ENCODE data around the gene SLC1A3. TPM values are rescaled to one million over a fixed set of nuclear protein-coding genes. Genes with fewer than 3 reads are reported as not detected.
"Not testable (repeated sequence)": the region's sequence is repeated elsewhere in the genome, so short reads cannot be mapped to it uniquely, and the experiment has no call there.

Gene SLC1A3
- total RNA-seq, 1 donor from 2014 or later = 0.82 TPM

- Mint-ChIP-seq H3K4me1 (no peaks in the 10 kb centered on the region), H3K9me3 (peaks cover 3% of the 10 kb centered on the region), H3K27me3 (peaks cover 3% of the 10 kb centered on the region), H3K27ac (no peak overlapping the region), H3K36me3 (ENCODE audit: low read depth) (no peaks in the 10 kb centered on the region), H3K4me3 (no peak overlapping the region)
- ChIA-PET POLR2A (interaction anchor here (0.6 kb wide), 1 partner anchor 155 kb away, joined by 3 read pairs; no protein-coding TSS in a partner anchor), CTCF (no interaction called here)
- ATAC-seq (ENCODE audit: low read depth) (no peak), DNase-seq (no peak)
- intact Hi-C loops (cut with micrococcal nuclease) = no loop called here
- TF ChIP-seq CTCF (IDR thresholded peaks at IDR 0.05) = no peak
Observed at GRCh38 chr5:36584009-36584875, 22.2 kb upstream of the SLC1A3 start.

- Mint-ChIP-seq H3K4me1 (no peaks in the 10 kb centered on the region), H3K36me3 (ENCODE audit: low read depth) (no peaks in the 10 kb centered on the region), H3K4me3 (no peak overlapping the region)
Observed at GRCh38 chr5:36585701-36586100, 20.7 kb upstream of the SLC1A3 start.

GRCh38 chr5:36587354-36587753 is 19.1 kb upstream of the SLC1A3 start:
- POLR2A ChIA-PET = no interaction called here
- peaks cover 3% of the 10 kb centered on the region for H3K27me3 Mint-ChIP-seq
- CTCF ChIA-PET = no interaction called here

More at GRCh38 chr5:36585701-36586100, 20.7 kb upstream of the SLC1A3 start:
- H3K27ac Mint-ChIP-seq = no peak overlapping the region
- DNase-seq = no peak
- TF ChIP-seq CTCF (IDR thresholded peaks at IDR 0.05) = no peak
- intact Hi-C loops (cut with micrococcal nuclease) = no loop called here
- no peak for ATAC-seq (ENCODE audit: low read depth)
- ChIA-PET POLR2A (no interaction called here), CTCF (no interaction called here)
- H3K9me3 Mint-ChIP-seq = no peaks in the 10 kb centered on the region
- H3K27me3 Mint-ChIP-seq = peaks cover 3% of the 10 kb centered on the region

GRCh38 chr5:36589735-36590134 is 16.7 kb upstream of the SLC1A3 start:
- POLR2A ChIA-PET; H3K27ac Mint-ChIP-seq; H3K36me3 Mint-ChIP-seq (ENCODE audit: low read depth); H3K4me1 Mint-ChIP-seq; intact Hi-C loops (cut with micrococcal nuclease); DNase-seq; CTCF ChIA-PET; H3K4me3 Mint-ChIP-seq; ATAC-seq (ENCODE audit: low read depth); H3K27me3 Mint-ChIP-seq; H3K9me3 Mint-ChIP-seq: not testable (repeated sequence)

More at GRCh38 chr5:36587354-36587753, 19.1 kb upstream of the SLC1A3 start:
- Mint-ChIP-seq H3K4me1 (no peaks in the 10 kb centered on the region), H3K27ac (no peak overlapping the region), H3K36me3 (ENCODE audit: low read depth) (no peaks in the 10 kb centered on the region), H3K4me3 (no peak overlapping the region), H3K9me3 (no peaks in the 10 kb centered on the region)
- no peak for TF ChIP-seq CTCF (IDR thresholded peaks at IDR 0.05)
- no peak for ATAC-seq (ENCODE audit: low read depth)
- intact Hi-C loops (cut with micrococcal nuclease) = no loop called here
- DNase-seq = no peak

GRCh38 chr5:36590513-36591286 is 15.7 kb upstream of the SLC1A3 start:
- intact Hi-C loops (cut with micrococcal nuclease) = no loop called here
- Mint-ChIP-seq H3K4me3 (no peak overlapping the region), H3K27me3 (no peaks in the 10 kb centered on the region), H3K4me1 (peaks cover 4% of the 10 kb centered on the region), H3K9me3 (no peaks in the 10 kb centered on the region), H3K27ac (no peak overlapping the region), H3K36me3 (ENCODE audit: low read depth) (no peaks in the 10 kb centered on the region)
- POLR2A ChIA-PET = no interaction called here
- ATAC-seq (ENCODE audit: low read depth) = no peak
- no peak for TF ChIP-seq CTCF (IDR thresholded peaks at IDR 0.05)
- CTCF ChIA-PET = no interaction called here
- DNase-seq = no peak
